ENCODE results near the gene SERPINE1. TPM values are rescaled to one million over a fixed set of nuclear protein-coding genes. Genes with fewer than 3 reads are reported as not detected.
A peak's percentile ranks its signal among the peaks of the same experiment; 100 is the strongest.

SERPINE1 gene
- total and polyA plus RNA-seq, 2 of the 4 experiments (the other 2 are of a cell fraction), result 1,441 to 2,783 TPM

DNA sequence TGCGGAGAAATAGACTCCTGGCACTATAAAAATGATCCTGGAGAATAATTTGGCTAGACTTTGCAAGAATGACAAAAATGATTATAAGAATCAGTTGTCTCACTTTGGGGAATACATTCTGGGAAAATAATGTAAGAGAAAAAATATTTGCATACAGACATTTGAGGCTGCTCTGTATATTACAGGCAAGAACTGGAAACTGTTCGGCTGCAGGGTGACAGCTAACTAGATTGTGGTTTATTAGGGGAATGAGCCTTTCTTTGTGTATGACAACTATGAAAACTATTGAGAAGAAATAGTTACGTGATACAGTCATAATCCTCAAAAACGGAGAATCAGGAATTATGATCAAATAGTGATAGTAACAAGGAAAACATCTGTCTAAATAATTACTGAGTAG lies 33.0 kb upstream of the SERPINE1 start:
- Histone ChIP-seq H3K9me3 (ENCODE audit: control insufficient read depth, insufficient read depth, low read length) (no peaks in the 10 kb centered on the region), H3K4me2 (ENCODE audit: low read depth, low read length) (peak overlapping the region; percentile 20), H3K18ac (ENCODE audit: low read depth, low read length) (no peak overlapping the region), H3K79me1 (ENCODE audit: low read depth in 1 of 2, low read length in 2 of 2) (peaks cover 22 to 63% of the 10 kb centered on the region in 2 experiments), H2BK20ac (ENCODE audit: low read depth, low read length) (no peak overlapping the region), H3K9ac (ENCODE audit: low read depth, low read length) (peak overlapping the region; percentile 13; the same call in 1 of the 2 replicates), H3K56ac (ENCODE audit: extremely low read depth, insufficient read depth, low read length) (no peak overlapping the region), H3K14ac (replicated peaks; ENCODE audit: low read depth, low read length) (no peak overlapping the region), H2AK5ac (ENCODE audit: low read depth, low read length) (no peak overlapping the region), H4K8ac (ENCODE audit: low read depth in 2 of 2, low read length in 2 of 2) (no peak overlapping the region), H2AFZ (replicated peaks; ENCODE audit: low read length, poor library complexity) (no peak overlapping the region), H3K23ac (ENCODE audit: low read depth, low read length) (no peak overlapping the region), H4K20me1 (ENCODE audit: insufficient read depth, low read length) (peaks cover 5% of the 10 kb centered on the region; the same call in 1 of the 2 replicates), H3K9me1 (ENCODE audit: insufficient read depth, low read length) (peaks cover 12% of the 10 kb centered on the region), H3K4me3 (ENCODE audit: insufficient read depth, low read depth, low read length) (no peak overlapping the region), H2BK120ac (ENCODE audit: low read depth, low read length) (no peak overlapping the region), H3K36me3 (ENCODE audit: control insufficient read depth, insufficient read depth, low read length) (peaks cover 15% of the 10 kb centered on the region), H3K4me1 (ENCODE audit: control insufficient read depth, insufficient read depth, low read length) (peaks cover 8% of the 10 kb centered on the region), H2BK5ac (ENCODE audit: low read depth, low read length, poor library complexity, severe bottlenecking) (peak overlapping the region; percentile 92), H3K27ac (ENCODE audit: insufficient read depth, low read length) (no peak overlapping the region), H2BK15ac (ENCODE audit: low read depth, low read length) (no peak overlapping the region), H2AK9ac (replicated peaks; ENCODE audit: low read depth, low read length, poor library complexity) (no peak overlapping the region), H3K27me3 (ENCODE audit: control insufficient read depth, insufficient read depth, low read length) (no peaks in the 10 kb centered on the region), H4K91ac (ENCODE audit: insufficient read depth, low read depth, low read length) (no peak overlapping the region), H4K5ac (ENCODE audit: low read depth, low read length) (no peak overlapping the region), H3K4ac (ENCODE audit: low read depth, low read length) (no peak overlapping the region)
- BruUV-seq (replicated peaks), result no TSS peak
- TF ChIP-seq CHD1 (IDR thresholded peaks at IDR 0.05; ENCODE audit: low read depth, low read length), result no peak
- 0 out of 2 replicates have a peak, but pooled peaks have one; percentile 12 for TF ChIP-seq SMC3 (IDR thresholded peaks at IDR 0.05; ENCODE audit: low read depth, low read length)
- TF ChIP-seq NFE2L2 (IDR thresholded peaks at IDR 0.05; ENCODE audit: low read depth, low read length), result no peak
- 0% methylated on average over 1 of the region's 4 CpGs; no CpG with 5 or more reads in 1 of the 2 experiments for WGBS, 2 experiments (ENCODE audit: extremely low coverage in 2 of 2, insufficient read length in 1 of 2)
- intact Hi-C loops (cut with micrococcal nuclease) (loop anchor here (1.0 kb wide), 1 partner anchor 44 kb away; no protein-coding TSS in a partner anchor), in situ Hi-C loops (cut with MboI; ENCODE audit: low sequenced_read_pairs) (loop anchor here (5.0 kb wide), 1 partner anchor 43 kb away; no protein-coding TSS in a partner anchor), dilution Hi-C loops (cut with HindIII; ENCODE audit: low sequenced_read_pairs, unreplicated experiment) (no loop called here)
- POLR2A ChIA-PET (ENCODE audit: unreplicated experiment), result no interaction called here
- ATAC-seq (ENCODE audit: low read depth) (peak; percentile 76), DNase-seq (peak; percentile 87)
- CTCF ChIA-PET, result interaction anchor here (0.9 to 1.1 kb wide), 3 partner anchors 23 to 43 kb away, joined by 3 to 5 read pairs (median 3); no protein-coding TSS in a partner anchor

Measured in IMR-90 (cell line).